KOPT-K1 (cell line): ENCODE measurements around the gene ABHD16B.
"Not testable (repeated sequence)": the region's sequence is repeated elsewhere in the genome, so short reads cannot be mapped to it uniquely, and the experiment has no call there.

Experiments used
- H3K27ac ChIP-seq: fragments of 200-600 bp; sonication (generic); 2 replicates; pipeline ENCODE4 v1.5.1; 2016; ENCODE audit warnings: antibody characterized with exemption, mild to moderate bottlenecking, low read depth, low read length; ENCODE audit not compliant: poor library complexity, severe bottlenecking
- H3K36me3 ChIP-seq: fragments of 200-600 bp; sonication (generic); 2 replicates; pipeline ENCODE4 v1.5.1; 2017; ENCODE audit warnings: antibody characterized with exemption, mild to moderate bottlenecking, low read length, moderate library complexity; ENCODE audit not compliant: insufficient read depth
- H3K9me3 ChIP-seq: fragments of 200-600 bp; sonication (generic); 2 replicates; pipeline ENCODE4 v1.5.1; 2017; ENCODE audit warnings: antibody characterized with exemption, low read length, mild to moderate bottlenecking; ENCODE audit not compliant: insufficient read depth, poor library complexity, severe bottlenecking

Gene ABHD16B

DNA sequence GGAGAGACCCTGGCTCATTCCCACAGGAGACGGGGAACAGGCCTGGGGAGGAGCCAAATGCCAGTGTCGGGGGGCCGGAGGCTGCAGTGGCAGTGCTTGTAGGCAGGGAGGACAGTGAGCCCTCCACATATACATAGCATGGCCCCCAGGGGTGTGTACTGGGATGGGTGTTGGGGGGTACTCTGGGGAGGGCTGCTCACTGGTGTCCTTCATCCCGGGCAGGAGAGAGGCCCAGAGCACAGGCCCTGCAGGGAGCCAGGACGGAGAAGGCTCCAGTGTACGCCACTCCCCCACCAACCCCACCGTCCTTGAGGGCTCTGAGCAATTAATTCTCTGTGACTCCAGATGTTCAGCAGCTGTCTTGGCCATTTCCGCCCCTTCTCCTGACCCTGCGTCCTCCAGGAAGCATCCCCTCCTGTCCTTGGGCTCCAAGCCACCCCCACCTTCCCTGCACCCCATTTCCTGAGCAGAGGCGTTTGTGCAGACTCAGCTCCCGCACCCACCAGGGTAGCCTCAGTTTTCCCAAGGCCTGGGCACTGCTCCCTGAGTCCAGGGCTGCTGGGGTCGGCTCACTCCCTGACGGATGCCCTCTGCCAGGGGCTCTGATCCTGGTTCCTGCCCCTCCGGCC lies 3.4 kb upstream of the ABHD16B start:
- Histone ChIP-seq H3K36me3 (peaks cover 12% of the 10 kb centered on the region; the same call in 1 of the 2 replicates), H3K9me3 (no peaks in the 10 kb centered on the region), H3K27ac (no peak overlapping the region)

DNA sequence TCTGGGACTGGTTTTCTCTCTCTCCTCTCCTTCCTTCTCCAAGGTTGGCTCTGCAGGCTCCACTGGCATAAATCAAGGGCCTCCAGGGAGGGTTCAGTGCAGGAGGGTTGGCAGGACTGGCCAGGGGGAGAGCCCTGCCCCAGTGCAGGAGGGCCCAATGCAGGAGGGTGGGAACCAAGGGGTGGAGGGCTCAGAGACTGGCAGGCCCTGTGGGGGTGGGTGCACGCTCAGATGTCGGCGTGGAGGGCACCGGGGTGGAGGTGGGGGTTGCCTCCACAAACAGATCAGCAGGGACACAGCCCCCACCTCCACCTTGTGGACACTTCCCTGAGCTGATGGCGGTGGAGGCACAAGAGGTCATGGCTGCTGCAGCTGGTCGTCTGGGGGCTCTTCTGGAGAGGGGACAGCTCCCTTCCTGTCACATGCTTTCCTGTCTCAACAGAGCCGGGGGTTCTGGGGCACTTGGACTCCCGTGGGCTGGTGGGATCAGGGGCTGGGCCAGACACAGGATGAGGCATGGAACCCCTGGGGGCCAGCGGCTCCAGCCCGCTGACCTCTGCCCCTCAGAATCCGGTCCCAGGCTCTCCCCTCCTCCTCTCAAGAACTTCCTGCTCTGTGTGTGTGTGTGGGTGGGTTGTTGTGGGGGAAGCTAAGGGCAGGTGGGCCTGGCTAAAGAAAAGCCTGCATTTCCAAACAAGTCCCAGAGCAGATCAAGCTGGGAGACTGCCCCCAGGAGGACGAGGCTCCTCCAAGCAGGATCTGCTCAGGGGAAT lies 2.7 kb upstream of the ABHD16B start:
- H3K36me3 ChIP-seq: peaks cover 17% of the 10 kb centered on the region; the same call in 1 of the 2 replicates
- no peaks in the 10 kb centered on the region for H3K9me3 ChIP-seq
- peak overlapping the region; percentile 25 for H3K27ac ChIP-seq

DNA sequence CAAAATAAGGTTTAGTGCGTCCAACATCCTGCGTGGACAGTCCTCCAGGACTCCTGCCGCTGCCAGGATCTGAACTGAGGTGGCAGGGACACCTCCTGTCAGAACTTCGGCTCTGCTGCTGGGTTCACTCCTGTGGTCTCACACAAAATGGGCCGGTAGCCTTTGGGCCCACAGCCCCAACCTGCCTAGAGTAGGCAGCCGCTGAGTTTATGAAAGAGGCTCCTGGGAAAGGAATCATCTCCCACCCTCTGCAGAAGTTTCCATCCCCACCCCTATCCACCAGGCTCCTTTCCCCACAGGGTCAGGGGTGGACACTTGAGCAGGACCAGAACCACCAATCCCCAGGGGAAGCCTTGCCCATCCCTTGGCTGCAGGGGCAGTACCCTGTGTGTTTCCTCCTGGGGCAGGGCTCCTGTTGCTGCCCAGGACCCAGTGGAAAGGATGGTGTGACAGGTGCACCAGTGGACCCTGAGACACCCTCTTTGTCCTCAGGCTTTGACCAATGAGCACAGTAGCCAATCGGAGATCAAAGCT lies 2.1 kb upstream of the ABHD16B start:
- Histone ChIP-seq H3K9me3 (no peaks in the 10 kb centered on the region), H3K27ac (no peak overlapping the region), H3K36me3 (peaks cover 17% of the 10 kb centered on the region; the same call in 1 of the 2 replicates)

DNA sequence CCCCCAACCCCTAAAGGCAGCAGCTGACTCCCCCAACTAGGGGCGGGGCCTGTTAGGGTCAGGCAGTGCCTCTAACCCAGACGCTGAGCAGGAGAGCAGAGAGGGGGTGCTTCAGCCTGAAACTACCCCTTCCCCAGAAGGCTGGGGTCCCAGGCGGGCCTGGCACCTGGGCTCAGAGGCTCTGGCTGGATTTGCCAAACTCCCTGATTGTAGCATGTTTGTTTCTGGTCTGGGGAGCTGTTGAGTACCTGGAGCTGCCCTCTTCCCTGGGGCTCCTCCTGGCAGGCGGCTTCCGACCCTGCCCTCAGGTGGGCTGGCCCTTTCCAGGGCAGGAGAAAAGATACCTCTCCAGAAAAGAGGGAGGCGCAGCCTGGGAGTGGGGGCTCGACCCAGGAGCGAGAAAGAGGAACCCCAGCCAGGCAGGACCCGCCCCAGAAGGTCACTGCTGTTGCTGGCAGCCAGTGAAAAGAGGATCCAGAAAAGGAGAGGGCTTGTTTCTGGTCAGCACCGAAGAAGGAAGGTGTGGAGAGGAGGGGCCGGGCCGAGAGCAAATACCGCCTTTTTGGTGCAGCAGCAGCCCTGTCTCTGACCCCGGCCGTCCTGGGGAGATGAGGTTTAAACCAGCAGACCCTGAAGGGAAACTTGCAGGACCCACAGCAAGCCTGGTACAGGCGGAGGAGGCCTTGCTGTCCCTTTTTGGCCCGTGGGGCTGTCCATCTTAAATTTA lies 810 bp upstream of the ABHD16B start:
- H3K27ac ChIP-seq: no peak overlapping the region
- H3K9me3 ChIP-seq: no peaks in the 10 kb centered on the region

DNA sequence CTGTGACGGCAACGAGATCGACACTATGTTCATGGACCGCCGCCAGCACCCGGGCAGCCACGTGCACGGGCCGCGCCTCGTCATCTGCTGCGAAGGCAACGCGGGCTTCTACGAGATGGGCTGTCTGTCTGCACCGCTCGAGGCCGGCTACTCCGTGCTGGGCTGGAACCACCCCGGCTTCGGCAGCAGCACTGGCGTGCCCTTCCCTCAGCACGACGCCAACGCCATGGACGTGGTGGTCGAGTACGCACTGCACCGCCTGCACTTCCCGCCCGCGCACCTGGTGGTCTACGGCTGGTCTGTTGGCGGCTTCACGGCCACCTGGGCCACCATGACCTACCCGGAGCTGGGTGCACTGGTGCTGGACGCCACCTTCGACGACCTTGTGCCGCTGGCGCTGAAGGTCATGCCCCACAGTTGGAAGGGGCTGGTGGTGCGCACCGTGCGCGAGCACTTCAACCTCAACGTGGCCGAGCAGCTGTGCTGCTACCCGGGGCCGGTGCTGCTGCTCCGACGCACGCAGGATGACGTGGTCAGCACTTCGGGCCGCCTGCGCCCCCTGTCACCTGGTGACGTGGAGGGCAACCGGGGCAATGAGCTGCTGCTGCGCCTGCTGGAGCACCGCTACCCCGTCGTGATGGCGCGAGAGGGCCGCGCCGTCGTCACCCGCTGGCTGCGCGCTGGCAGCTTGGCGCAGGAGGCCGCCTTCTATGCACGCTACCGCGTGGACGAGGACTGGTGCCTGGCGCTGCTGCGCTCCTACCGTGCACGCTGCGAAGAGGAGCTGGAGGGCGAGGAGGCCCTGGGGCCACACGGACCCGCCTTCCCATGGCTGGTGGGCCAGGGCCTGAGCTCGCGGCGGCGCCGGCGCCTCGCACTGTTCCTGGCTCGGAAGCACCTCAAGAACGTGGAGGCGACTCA lies 943 bp downstream of the ABHD16B start:
- no peak overlapping the region for H3K27ac ChIP-seq
- peaks cover 17% of the 10 kb centered on the region; the same call in 1 of the 2 replicates for H3K36me3 ChIP-seq
- H3K9me3 ChIP-seq: no peaks in the 10 kb centered on the region

More for the DNA sequence above, 810 bp upstream of the ABHD16B start:
- H3K36me3 ChIP-seq: peaks cover 17% of the 10 kb centered on the region; the same call in 1 of the 2 replicates

DNA sequence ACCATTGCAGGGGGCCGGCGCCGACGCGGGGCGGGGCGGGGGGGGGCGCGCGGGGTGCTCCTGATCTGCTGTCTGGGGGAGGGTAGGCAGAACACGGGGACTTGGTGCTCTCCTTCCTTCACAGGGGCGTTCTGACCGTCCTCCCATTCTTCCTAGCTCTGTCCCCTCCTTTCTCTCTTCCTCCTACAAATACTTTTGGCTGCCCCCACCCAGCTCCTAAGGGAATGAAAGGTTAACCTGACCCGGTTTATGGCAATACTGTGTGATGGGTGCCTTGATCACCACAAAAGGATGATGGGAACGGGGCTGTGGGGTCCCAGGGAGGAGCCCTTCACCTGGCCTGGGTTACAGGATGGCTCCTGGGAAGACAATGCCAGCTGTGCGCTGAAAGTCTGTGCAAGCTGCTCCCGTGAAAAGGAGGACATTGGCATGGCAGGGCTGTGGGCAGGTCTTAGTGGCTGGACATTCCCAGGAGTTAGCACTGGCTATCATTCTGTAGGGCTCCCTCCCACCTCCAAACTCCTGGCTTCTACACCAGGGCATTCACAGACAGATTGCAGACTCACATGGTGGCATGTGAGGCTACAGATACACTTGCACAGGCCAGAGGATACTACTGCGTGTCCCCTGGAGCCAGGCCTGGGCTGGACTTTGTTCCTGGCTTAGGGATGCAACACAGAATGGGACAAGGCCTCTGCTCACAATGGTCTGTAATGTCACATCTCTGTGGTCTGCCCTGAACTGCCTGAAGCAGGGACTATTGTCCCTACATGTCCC lies 1.9 kb downstream of the ABHD16B start:
- Histone ChIP-seq H3K36me3 (peaks cover 17% of the 10 kb centered on the region; the same call in 1 of the 2 replicates), H3K9me3 (no peaks in the 10 kb centered on the region), H3K27ac (peak overlapping the region; percentile 70)

DNA sequence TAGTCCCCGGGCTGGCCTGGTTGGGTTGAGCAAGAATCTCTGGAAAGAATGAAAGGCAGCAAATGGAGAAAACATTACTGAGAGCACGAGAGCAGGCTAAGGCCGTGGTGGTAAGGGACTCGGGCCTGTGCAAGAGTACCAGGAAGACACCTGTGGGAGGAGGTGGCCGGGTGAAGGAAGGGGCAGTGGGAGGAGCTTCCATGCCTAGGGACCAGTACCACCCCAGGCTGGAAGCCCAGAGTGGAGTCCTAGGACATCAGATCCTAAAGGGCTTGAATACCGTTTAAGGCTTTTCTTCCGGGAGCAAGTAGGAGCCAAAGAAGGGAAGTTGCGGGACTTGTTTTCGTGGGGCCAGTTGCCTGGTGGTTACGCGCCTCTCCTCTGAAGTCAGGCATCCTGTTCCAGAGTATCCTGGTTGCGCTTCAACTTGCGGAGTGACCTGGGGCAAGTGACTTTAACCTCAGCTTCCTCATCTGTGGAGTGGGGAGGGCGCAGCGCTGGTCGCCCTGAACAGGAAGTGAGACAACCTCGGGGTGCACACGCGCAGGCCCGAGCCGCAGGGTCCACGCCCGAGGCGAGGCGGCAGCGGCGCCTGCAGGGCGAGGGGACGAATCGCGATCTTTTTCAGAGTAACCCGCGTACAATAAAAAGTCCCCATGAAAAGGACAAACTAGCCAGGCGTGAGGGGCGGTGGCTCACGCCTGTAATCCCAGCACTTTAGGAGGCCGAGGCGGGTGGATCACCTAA lies 2.7 kb downstream of the ABHD16B start:
- Histone ChIP-seq H3K27ac (peak overlapping the region; percentile 70), H3K36me3 (peaks cover 21% of the 10 kb centered on the region; the same call in 1 of the 2 replicates), H3K9me3 (no peaks in the 10 kb centered on the region)

DNA sequence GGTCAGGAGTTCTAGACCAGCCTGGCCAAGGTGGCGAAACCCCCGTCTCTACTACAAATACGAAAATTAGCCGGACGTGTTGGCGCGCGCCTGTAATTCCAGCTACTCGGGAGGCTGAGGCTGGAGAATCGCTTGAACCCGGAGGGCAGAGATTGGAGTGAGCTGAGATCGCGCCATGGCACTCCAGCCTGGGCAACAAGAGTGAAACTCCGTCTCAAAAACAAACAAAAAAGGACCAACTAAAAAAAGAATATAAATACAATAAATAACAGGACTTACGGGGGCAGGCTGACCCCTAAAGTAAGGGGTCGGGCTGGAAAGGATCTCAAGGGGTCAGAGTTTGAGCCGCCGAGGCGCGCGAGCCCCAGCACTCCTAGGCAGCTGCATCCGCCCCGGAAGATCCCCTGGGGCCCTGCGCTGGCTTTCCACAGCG lies 3.3 kb downstream of the ABHD16B start:
- Histone ChIP-seq H3K27ac (peak overlapping the region; percentile 70), H3K36me3 (peaks cover 27% of the 10 kb centered on the region; the same call in 1 of the 2 replicates), H3K9me3 (no peaks in the 10 kb centered on the region)

DNA sequence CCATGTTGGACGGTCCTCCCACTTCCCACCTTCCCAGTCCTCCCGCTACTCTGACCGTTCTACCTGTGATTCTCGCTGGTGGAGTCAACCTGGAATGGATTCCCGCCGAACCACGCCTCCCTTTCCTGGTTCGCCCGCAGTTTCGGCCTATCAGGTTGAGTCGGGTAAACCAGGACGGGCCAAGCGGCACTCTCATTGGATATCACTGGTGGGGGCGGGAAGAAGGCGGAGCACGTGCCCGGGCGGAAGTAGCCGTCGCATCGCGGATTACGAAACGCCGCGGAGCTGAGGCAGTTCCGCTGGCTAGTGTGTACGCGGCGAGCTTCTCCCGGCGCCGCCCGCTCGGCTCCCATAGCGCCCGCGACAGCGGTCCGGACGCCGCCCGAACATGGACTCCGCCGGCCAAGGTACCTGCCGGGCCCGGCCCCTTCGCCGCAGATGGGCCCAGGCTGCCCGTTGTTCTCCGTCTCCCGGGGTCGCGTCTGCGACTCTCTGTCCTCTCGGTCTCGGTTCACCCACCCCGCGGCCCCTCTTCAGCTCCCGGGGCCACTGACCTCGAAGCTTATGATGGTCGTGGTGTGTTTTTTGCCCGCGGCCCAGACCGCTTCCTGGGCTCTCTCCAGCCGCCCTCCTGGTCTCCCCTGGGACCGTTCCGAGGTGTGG lies 3.8 kb downstream of the ABHD16B start, which contains the start of gene TPD52L2:
TSS of gene TPD52L2 (plus strand) at position 293 of the 663 bp plus-strand sequence. CDS start at position 389, 96 bp downstream.
- no peaks in the 10 kb centered on the region for H3K9me3 ChIP-seq
- H3K36me3 ChIP-seq: peaks cover 33% of the 10 kb centered on the region; the same call in 1 of the 2 replicates
- peak within 1 kb of the TSS; percentile 70 for H3K27ac ChIP-seq

DNA sequence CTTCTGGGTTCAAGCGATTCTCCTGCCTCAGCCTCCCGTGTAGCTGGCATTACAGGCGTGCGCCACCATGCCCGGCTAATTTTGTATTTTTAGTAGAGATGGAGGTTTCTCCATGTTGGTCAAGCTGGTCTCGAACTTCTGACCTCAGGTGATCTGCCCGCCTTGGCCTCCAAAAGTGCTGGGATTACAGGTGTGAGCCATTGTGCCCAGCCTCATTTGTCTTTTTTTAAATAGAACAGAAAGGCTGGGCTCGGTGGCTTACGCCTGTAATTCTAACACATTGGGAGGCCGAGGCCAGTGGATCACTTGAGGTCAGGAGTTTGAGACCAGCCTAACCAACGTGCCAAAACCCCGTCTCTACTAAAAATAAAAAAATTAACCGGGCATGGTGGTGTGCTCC lies 5.7 kb downstream of the ABHD16B start:
- not testable (repeated sequence) for H3K27ac ChIP-seq, H3K9me3 ChIP-seq
- H3K36me3 ChIP-seq: peaks cover 41% of the 10 kb centered on the region; the same call in 1 of the 2 replicates

DNA sequence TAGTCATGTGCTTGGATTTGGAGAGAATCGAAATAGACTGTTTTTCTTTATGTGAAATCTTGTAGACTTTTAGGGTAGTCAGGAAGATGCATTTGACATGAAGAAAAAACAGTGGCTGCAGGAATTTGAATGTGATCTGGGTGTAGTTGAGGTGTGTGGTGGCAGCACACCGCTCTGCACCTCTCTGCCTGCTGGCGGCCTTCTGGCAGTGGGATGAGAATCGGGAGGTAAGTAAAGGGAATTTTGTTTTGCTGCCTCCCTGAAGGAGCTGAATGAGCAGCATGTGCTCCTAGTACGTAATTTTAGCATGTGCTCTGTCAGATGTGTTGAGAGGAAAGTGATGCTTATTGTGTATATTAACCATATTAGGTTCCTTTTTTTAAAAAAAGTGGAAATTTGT lies 7.0 kb downstream of the ABHD16B start:
- Histone ChIP-seq H3K36me3 (peaks cover 40% of the 10 kb centered on the region; the same call in 1 of the 2 replicates), H3K9me3 (no peaks in the 10 kb centered on the region), H3K27ac (no peak overlapping the region)

DNA sequence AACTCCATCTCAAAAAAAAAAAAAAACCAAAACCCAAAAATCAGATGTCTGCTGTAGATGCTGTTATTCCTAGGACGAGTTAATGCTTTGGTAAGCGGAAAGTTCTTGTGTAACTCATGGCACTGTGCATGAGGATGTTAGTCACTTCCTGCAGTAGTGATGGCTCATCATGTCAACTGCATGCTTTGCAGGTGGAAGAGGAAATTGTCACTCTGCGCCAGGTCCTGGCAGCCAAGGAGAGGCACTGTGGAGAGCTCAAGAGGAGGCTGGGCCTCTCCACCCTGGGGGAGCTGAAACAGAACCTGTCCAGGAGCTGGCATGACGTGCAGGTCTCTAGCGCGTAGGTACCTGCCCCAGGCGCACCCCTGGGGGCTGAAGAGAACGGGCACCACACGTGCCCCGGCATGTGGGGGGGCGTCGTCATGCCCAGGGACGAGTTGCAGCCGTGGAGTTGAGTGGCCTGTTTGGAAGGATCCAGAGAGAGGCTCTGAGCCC lies 12.2 kb downstream of the ABHD16B start:
- Histone ChIP-seq H3K36me3 (peaks cover 86% of the 10 kb centered on the region), H3K9me3 (no peaks in the 10 kb centered on the region), H3K27ac (no peak overlapping the region)
